Activated T-cell treated with anti-CD3 and anti-CD28 coated beads, Interleukin-2, amount 50 U/mL, for 1 hour (primary cell): Measurements from ENCODE around the gene PREX1.

Source experiments
- DNase-seq: peaks from one replicate; pipeline ENCODE4 v3.0.0-alpha.2; 2020

PREX1 gene

DNA sequence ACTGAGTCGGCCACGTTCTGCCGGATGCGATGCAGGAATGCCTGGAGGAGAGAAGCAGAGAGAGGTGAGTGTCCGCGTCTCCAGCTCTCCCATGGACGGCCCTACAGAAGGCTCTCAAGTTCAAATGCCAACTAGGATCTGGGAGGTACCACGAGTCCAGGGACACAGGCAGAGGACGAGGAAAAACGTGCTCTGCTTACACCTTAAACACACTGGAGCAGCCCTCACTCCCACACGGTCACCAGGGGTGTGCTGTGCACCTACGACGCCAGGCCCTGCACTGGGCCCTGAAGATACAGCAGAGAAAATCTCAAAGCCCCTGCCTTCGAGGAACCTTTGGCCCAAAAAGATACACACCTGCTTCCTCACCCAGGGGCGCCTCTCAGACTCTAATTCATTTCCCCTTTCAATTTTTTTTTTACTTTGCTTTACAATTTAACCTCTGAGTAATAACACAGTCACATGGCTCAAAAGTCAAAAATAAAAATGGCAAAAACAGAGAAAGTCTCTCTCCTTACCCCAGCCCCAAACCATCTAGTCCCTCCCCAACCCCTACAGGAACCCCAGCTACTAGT, 79.9 kb downstream of the PREX1 start:
- no peak for DNase-seq

DNA sequence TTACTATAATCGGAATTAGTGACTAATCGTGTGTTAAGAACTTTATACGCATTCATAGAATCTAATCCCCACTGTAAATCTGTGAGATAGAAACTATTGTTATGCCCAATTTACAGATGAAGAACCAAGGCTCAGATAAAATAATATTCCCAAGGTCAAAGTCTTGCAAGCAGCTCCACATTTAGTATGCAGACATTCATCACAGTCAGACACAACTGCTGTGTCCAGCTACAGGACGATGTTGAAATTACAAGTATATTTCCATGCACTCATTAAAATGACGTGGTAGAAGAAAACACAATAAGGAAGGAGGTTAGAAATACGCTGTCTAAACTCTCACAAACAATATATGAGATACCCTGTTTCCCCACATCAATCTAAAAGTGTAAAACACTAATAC, 82.5 kb downstream of the PREX1 start:
- no peak for DNase-seq

DNA sequence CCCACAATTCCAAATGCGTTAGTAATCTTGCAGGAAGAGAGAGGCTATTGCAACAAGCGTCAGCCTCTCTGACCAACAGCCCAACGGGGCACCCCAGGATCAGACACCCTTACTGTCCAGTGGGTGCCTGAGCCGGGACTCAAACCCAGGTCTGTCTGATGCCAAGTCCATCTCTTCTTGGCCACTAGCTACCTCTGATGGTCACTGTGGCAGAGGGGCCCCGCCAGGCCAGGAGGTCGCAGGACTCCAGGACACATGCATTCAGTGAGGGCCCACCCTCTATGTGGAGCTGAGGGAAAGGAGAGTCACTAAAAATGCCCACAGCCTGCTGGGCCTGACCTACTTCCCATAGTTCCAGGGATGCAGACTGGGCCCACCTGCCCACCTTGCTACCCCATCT, 83.3 kb downstream of the PREX1 start:
- no peak for DNase-seq

DNA sequence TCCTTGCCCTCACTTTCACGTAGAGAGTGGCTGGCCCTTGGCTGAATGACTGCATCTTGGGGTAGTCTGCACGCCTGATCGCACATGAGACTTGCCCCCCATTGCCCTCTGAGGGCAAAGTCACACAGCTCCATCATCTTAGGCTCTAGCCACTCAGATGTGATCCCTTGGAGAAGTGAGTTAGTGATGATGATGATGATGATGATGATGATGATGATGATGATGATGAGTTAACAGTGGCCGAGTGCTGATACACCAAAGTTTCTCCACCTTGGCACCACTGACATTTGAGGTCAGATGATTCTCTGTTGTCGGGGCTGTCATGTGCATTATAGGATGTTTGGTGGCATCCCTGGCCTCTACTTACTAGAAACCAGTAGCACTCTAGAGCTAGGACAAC, 84.0 kb downstream of the PREX1 start:
- DNase-seq: no peak

DNA sequence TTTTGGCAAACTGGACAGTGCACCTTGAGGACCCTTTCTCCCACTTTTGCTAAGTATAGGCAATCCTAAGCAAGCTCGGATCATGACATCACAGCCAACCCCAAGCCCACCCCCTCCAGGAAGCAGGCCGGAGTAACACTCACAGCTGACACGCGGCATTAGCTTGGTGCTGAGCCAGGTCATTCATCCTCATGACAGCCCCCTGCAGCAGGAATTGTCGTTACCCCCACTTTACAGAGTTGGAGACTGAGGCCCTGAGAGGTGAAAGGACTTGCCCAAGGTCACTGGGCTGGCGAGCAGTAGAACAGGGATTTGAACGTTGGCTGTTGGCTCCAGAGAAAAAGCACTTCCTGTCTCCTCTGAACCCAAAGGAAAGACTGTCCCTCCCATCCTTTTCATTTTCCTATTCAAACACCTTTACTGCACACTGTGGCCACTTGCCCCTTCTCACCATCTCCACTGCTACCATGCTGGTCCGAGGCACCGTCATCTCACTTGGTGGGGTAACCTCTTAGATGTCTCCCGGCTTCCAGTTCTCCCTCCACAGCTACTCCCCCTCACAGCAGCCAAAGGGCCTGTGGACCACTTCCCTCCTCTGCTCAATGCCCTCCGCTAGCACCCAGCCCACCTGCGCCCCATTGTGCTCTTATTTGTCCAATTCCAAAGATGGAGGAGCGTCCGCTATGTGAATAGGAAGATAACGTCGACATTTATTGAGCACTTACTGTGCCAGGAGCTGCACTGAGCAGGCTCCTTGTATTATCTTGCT, 84.7 kb downstream of the PREX1 start:
- no peak for DNase-seq

DNA sequence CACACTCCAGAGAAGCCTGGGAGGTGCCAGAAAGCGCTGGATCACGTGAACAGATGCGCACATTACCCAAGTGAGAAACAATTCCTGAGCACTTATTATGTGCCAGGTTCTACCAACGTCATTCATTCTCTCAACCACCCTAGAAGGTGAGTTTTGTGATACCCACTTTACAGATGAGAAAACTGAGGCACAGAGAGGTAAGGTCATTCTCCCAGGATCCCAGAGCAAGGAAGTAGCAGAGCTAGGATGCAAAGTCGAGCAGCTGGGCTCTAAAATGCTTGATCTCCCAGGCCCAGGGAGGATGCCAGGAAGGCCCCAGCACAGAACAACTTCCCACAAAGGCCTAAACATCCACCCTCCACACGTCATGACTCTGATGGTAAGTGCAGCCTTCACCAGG, 85.6 kb downstream of the PREX1 start:
- DNase-seq: no peak

DNA sequence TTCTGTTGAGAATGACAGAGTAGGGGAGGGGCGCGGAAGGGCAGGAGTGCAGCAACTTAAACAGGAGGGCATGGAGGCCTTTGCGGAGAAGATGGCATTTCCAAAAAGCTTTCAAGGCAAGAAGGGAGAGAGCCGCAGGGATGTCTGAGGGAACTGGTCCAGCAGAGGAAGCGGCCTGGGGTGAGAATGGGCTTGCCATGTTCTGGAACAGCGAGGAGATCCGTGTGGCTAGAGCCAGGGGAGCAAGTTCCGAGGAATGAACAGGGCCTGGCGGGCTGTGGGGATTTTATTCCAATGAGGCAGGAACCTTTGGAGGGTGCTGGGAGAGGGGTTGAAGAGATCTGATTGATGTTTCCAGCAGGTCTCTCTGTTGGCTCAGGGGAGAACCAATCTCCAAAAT, 86.1 kb downstream of the PREX1 start:
- DNase-seq: no peak

DNA sequence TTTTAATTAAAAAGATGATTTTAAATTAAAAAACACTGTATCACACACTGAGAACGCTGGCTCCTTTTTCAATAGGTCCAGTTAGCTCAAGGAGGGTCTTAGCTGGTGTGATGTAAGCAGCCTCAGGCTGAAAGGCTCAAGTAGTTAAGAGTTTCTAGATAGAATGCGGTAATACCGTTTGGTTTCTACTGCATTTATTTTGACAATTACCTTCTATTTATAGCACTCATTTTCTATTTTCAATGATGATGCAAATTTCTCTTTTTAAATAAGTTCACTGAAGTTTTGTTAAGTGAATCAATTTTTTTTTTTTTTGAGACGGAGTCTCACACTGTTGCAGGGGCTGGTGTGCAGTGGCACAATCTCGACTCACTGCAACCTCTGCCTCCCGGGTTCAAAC, 87.1 kb downstream of the PREX1 start:
- no peak for DNase-seq

DNA sequence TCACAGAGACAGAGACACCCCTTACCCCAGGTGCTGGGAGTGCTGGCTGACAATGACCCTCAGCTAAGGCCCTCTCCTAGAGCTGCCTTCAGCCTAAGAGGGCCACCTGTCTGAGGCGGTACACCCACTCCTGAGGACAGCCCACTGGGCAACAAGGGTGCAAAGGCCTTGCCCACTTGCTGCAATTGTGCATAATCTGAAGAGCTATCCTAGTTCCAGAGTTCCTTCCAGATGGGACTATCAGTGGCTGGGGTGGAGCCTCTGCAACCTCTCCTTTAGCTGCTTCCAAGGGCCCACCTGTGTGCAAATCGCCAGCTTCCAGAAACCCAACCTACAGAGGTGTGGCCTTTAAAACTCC, 87.5 kb downstream of the PREX1 start:
- DNase-seq: no peak

DNA sequence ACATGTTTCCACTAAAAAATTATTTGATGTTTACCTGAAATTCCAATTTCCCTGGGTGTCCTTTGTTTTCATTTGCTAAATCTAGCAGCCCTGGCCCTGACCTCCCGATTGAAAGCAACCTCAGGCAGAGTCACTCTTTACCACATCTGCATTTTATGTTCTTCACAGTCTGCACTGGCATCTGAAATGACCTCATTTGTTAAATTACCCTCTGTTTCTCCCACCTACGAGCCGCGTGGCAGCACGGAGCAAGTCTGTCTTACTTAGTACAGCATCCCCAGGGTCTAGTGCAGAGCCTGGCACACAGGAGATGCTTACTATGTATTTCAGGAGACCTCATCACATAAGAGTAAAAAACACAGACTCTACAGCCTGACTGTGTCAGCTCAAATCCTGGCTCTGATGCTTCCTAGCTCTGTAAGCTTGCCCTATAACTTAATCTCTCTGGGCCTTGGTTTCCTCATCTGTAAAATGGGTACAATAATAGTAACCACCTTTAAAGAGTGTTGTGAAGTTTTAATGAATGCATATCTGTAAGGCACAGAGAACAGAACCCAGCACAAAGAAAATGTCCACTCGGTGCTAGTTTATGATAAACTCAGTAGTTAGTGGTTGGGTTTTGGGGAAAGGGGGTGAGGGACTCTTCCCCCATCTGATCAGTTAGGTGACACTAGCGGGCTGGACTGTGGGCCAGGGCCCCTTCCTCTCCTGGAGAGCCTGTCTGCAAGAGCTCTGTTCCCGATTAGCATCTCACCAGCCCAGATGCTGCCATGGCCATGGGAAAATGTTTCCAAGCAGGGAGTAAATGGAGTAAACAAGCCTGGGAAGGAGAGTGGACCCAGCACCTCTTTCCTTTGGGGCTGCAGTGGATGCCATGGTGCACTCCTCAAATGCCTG, 88.2 kb downstream of the PREX1 start:
- no peak for DNase-seq

DNA sequence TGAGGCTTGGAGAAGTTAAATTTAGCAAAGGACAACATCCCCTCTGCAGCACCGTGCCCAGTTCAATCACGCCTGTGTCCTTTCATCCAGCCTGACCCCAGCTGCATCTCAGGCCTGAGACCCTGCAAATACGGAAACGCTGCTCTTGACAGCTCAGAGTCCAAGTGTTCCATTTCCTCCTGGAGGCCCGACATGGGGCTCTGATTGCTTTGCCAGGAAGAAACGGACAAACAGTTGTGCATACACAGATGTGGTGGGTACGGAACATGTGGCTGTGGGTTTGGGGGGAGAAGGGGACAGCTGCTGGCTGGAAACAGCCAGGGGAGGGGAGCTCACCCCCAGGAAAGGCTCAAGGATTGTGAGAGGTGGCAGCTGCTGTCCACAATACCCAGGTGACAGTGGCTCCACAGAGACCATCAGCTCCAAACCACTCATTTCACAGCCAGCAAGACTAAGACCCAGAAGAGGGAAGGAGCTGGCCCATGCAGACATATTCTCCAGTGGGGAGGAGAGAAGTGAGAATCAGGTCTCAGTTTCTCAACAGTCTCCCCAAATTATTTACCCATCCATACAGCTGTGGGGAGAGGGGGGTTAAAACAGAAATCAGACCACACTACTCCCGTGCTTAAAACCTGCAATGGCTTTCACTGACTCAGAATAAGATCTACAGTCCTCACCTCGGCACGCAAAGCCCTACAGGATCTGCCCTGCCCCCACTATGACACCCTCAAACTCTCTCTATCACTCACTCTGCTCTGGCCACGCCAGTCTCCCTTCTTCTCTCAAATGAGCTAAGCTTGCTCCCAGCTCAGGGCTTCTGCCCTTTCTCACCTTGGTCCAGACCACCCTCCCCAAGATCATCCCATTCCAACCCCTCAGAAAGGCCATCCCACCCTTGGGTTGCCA, 89.1 kb downstream of the PREX1 start:
- no peak for DNase-seq

DNA sequence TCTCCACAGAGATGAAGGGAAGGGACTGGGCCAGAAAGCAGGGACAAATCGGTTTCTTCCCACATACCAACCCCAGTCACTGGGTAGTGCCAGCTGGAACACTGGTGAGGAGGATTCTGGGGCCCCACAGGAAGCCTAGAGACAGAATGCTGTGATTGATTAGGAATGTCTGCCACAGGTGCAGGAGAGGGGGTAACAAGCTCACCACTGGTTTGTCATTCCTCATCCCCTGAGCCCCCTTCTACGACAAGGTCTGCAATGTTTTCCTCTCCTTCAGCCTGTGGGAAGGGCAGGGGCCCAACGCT, 89.8 kb downstream of the PREX1 start:
- no peak for DNase-seq

DNA sequence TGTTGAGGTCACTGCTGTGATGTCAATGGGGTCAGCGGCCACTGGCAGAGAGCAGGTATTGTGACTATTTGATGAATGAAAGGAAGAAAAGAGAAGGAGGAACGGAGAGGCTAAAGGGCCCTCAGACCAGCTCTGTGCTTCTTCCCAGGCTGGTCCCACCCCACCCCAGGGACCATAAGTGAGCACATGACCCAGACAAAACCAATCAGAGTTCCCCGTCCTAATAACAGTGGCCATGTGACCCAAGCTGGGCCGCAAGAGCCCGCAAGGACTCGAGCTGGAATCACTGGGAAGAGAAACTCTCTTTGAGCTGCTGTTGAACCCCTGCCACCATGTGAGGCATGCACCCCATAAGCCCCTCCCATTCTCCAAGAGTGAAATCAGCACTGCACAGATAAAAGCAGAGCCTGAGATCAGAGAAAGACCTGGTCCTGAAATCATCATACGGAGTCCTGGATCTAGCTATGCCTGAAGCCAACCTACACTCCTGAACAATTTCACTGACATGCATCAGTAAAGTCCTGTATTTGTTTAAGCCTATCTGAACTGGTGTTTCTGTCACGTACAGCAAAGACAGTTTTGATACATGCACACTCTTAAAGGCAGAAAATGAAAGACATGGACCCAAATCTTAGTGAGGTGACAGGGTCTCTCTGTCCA, 90.2 kb downstream of the PREX1 start:
- DNase-seq: no peak

DNA sequence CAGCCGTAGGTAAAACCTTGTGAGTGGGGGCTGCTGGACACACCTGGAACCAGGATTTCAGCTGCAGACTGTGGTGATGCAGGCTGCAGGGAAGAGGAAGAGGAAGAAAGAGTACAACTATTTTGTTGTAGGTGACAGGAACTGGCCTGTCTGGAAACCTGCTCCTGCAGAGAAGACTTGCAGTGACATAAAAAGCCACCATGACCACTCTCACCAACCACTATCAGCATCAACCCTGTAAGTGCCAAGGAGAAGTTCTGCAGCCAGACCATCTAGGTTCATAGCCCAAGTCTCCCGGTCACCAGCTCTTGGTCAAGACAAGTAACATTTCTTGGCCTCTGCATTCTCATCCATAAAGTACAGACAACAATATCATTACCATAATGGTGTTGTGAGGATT, 91.2 kb downstream of the PREX1 start:
- no peak for DNase-seq

DNA sequence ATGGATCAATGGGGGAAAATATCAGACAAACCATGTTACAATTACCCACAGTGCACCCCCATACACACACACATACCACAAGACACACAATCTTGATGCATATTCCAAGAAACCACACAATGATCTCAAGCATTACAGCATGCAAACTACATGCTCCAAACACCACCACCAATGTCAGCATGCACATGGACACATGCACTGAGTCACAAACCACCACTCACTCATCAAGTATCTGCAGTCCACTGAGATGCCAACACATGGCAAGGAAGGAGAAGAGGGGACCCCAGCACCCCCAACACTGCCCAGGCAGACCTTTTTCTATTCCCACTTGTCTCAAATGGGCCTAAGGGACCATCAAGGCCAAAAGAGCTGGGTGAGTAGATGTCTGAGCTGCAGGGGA, 91.6 kb downstream of the PREX1 start:
- no peak for DNase-seq

DNA sequence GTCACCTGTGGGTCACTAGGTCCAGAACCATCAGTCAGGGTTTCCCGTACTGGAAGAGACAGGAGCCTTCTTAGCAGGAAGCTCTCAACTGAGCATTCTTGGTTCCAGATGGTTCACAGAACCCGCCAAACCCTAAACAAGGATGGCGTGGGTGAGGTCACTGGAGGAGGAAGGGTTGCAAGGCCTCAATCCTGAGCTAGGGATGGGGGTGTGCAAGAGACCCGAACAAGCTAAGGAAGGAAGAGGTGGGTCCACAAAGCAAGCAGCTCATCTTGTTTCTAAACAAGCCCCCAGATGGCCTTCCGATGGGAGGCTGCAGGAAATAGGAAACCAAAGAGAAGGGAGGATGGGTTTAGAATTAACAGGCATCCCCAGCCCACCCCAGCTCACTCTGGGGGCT, 92.7 kb downstream of the PREX1 start:
- no peak for DNase-seq

DNA sequence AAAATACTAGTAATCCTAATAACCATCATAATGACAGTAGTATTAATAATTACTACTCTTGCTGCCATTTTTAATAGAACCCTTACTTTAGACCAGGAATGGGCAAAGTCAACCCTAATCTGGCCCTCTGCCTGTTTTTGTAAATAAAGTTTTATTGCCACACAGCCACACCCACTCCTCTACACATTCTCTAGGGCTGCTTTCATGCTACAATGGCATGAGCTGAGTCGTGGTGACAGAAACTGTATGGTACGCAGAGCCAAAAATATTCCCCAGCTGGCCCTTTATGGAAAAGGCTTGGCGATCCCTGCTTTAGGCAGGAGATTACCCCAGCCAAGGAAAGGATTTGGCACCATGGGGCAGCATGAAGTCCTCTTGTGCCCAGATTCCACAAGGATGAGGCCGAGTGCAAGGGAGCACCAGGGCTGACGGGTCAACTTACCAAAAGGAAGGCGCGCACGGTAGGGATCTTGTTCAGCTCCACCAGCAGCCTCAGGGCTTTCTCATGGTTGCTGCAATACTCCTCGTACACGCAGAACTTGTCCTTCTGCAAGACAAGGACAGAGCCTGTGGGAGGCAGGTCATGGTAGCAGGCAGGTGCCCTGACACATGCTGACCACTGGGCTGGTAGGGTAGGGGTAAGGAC, 93.6 kb downstream of the PREX1 start:
- no peak for DNase-seq

DNA sequence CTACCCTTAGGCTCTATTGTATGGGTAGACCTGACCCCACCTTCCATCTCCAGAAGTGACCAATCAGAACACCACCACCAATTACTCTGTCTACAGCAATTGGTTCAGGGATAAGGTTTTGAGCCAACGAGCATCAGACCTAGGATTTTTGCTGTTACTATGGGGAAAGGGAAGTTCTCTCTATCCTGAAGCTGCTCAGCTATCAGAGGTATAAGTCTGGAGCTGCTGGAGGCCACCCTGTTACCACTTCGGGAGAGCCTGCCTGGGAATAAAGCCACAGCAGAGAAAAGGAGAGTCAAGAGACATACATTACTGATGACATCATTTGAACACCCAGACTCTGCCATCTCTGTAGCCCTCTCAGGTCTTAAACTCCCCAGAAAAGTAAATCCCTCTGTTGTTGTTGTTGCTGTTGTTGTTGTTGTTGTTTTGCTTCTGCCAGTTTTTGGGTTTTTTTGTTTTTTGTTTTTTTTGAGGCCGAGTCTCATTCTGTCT, 94.5 kb downstream of the PREX1 start:
- DNase-seq: no peak

DNA sequence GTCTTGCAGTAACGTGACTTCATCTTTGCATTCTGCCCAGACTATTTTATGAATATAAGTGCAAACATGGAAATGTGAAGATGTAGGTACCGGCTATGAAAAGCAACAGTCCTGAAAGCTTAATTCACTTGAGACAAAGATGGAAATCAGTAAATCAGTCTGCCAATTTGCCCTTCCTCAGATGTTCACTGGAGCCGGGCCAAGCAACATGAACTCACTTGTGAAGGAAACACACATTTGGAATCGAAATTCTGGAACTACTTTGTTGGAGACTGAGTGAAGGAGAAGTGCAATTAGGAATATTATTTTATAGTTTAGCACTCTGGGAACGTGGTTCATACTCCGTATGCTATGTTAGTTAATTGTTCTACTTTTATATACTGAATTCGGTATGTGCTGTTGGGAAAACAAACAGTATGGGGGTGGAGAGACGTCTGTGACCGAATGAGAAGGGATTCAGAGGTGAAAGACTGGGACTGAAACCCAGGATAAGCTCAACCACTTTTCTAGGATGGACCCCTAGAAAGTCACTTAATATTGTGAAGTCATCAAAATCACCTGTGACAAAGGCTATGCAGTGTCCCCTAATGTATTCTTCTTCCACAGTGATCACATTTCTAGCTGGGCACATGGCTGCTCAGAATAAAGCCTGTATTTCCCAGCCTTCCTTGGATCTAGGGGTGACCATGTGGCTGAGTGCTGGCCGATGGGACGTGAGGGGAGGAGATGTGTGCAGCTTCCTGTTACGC, 95.5 kb downstream of the PREX1 start:
- DNase-seq: no peak

DNA sequence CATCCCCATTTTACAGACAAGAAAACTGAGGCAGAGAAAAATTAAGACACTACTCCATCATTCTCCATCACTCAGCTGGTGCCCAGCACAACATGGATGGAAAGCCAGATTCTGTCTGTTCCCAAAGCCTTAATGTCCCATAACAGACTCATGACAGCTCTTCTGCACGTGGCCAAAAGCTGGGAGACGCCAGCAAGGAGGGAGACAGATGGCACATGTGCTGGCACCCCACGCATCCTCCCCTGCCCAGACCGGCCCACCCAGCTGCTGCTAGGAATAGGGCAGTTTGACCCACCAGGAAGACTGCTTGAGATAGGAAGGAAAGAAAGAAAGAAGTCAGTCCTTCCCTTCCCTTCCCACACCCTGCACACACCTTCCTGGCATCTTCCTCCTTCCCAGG, 96.3 kb downstream of the PREX1 start:
- no peak for DNase-seq

DNA sequence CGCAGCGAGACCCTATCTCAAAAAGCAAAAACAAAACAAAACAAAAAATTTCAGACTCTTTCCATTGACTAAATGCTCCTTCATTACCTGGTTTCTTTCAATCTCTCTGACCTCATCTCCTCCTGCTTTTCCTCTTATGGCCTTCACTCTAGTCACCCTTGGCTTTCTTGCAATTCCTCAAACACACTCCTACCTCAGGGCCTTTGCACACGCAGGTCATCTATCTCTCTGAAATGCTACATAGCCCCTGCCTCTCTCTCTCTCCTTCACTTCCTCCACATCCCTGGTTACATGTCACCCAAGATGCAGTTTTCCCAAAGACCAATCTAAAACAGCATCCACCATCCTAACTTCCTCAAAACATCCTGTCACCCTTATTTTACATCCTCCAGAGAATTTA, 96.8 kb downstream of the PREX1 start:
- DNase-seq: no peak
